LNCAP (cell line): ENCODE results near the gene TNP1.

Experiments
- TF ChIP-seq, protein P1 (sequence below): fragments of 450-650 bp; IDR thresholded peaks from 2 replicates; pipeline ENCODE4 v1.5.1; 2017; ENCODE audit warnings: mild to moderate bottlenecking

Gene TNP1

DNA sequence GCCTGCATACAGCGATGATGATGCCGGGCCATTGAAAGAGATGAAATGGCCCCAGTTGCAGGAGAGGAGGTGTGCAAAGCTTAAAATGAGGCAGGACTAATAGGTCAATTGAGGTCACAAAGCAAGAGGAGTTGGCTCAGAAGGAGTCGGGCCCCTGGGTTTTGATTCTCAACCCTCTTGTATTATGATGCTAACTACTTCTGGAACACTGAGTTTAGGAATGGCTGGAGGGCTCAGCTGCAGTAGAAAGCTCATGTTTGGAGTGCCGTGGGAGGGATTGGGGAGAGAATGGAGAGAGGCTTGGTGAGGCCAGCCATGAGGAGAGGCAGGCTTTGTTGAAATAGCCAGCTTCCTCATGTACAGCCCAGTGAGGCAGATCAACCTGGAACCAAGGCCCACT, 4.8 kb downstream of the TNP1 start:
- TF ChIP-seq, protein P1, sequence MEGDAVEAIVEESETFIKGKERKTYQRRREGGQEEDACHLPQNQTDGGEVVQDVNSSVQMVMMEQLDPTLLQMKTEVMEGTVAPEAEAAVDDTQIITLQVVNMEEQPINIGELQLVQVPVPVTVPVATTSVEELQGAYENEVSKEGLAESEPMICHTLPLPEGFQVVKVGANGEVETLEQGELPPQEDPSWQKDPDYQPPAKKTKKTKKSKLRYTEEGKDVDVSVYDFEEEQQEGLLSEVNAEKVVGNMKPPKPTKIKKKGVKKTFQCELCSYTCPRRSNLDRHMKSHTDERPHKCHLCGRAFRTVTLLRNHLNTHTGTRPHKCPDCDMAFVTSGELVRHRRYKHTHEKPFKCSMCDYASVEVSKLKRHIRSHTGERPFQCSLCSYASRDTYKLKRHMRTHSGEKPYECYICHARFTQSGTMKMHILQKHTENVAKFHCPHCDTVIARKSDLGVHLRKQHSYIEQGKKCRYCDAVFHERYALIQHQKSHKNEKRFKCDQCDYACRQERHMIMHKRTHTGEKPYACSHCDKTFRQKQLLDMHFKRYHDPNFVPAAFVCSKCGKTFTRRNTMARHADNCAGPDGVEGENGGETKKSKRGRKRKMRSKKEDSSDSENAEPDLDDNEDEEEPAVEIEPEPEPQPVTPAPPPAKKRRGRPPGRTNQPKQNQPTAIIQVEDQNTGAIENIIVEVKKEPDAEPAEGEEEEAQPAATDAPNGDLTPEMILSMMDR, result no peak

DNA sequence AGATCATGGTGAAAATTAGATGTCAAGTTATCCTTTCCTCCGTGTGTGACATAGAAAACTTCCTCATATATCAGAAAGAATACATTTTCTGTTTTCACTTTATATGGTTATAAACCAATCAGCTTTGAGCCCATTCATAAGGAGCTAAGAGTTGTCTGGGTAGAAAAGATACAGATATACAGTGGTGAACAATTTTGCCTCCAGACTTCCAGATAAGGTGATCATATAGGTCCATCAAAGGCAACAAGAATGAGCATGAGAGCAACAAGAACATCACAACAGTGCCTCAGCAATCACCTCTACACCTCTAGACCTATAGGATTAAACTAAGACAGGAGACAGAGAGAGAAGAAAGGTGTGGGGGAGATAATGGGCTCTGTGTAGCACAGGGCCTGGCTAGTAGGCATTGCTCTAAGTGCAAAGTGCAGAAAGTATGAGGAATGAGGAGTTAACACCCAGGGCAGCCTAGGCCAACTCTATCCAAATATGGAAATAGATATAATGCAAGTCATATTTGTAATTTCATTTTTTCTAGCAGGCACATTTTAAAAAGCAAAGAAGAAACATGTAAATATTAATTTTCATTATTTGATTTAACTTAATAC, 8.3 kb downstream of the TNP1 start:
- TF ChIP-seq, protein P1, result no peak

DNA sequence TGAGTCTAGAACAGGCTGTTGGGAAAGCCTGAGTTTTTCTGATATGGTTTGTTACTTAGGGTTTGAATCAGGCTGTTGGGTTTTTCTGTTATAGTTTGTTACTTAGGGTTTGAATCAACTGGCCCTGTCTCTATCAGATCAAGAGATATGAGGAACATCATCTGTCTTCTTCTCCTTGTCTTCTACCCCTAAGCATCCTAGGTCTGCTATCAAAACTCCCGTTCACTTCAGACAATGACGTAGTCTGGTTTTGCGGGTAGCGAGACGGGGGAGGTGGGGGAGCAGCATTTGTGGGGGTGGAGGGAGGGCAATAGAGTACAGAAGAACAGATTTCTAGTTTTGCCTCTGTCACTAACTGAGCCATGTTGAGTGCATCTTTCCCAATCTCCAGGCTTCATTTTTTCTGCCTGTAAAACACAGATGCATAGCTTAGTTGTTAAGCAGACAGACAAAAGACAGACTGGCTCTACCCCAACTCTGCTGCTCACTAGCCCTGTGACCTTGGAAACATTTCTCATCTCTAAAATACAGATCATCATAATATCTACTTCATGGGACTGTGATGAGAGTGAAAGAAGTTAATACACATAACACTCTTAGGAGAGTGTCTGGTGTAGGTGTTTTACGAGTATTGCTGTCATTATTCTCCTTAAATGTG, 9.1 kb downstream of the TNP1 start:
- TF ChIP-seq, protein P1, result no peak

DNA sequence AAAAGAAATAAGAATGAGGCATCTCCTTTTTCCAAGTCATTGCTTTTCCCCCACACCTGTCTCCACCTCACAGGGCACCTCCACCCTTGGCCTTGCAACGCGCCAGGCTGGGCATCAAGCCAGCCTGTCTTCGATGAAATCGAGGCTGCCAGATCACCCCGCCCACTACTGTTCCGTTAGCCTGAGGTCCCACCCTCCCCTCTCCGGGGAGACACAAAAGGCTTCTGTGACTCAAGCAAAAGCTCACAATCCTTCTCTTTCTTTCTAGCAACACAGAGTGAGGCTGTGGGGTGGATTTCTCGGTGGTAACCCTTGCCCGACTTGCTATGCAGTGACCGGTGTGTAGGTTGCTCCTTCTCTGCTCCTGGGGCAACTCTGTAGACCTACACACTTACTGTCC, 9.9 kb downstream of the TNP1 start:
- TF ChIP-seq, protein P1, result no peak

DNA sequence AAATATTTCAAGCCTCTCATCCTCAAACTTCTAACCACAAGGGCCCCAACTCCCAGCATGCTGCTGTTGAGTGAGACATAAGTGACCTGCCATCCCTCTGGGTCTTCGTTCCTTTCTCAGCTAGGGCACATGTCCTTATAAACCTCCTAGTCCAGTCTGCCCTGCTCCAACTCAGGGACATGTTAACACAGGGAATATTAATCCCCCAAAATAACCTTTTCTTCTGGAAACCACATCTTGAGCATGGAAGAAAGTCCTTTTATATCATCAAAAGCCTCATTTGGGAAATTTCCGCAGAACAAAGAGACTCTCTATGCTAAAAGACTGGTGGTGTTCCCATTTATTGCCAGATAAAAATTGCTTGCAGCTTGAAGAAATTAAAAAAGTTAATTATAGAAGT, 14.4 kb downstream of the TNP1 start:
- TF ChIP-seq, protein P1, result no peak

DNA sequence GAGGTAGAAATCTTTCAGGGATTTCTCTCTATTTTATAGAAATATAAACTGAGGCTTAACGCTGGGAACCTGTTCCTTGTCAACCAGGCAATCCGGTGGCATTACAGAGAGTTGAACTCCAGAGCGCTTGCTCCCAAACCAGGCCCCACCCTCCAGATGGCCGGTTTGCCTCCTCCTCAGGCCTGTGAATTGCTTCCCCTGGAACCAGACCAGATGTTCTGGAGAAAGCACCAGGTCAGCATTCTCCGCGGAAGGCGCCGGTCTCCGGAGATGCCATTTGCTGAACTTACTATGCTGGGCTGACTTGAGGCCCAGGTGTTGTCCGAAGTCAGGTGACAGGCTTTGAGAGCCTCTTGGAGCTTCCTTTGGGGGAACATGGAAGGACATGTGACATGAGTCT, 17.2 kb downstream of the TNP1 start:
- TF ChIP-seq, protein P1, result no peak

DNA sequence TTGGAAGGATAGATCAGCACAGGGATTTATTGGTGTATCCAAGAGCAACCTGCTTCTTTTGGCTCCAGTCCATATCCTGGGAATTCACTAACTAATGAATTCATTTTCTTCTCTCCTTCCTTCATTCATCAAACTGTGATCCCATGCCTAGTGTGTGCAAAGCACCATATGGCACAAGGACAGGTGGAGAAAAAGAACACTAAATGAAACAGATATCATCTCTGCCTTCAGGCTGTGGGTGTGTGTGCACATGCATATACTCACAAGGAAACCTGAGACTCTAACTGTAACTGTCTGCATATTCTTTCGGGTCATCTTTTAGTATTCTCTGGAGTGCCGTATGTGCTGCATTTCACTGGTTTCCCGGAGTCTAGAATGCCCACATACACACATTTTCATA, 20.2 kb downstream of the TNP1 start:
- TF ChIP-seq, protein P1, result no peak
